Tibial nerve (tissue), 3 donors: ENCODE results near the gene CCDC24.

Source experiments
- CTCF ChIP-seq, 5 experiments: fragments of 200-600 bp in 3 of 5; fragments of 450-650 bp in 2 of 5; sonication (generic) in 3 of 5; IDR thresholded peaks; one replicate each; pipeline ENCODE4 v1.5.1; 2016 to 2019; ENCODE audit warnings: antibody characterized with exemption in 5 of 5, mild to moderate bottlenecking in 3 of 5, moderate library complexity in 2 of 5
- POLR2A ChIP-seq, 2 donors: fragments of 450-650 bp; IDR thresholded peaks; one replicate each; pipeline ENCODE4 v1.6.1; 2017; ENCODE audit warnings: antibody characterized with exemption in 2 of 2, mild to moderate bottlenecking in 2 of 2, moderate library complexity in 2 of 2

- TF ChIP-seq CTCF (IDR thresholded peaks at IDR 0.05) (no peak), POLR2A (IDR thresholded peaks at IDR 0.05) (no peak)
Measured at GRCh38 chr1:43975249-43975961, 16.0 kb upstream of the CCDC24 start.
